Ovary (tissue), 9 donors: Measurements from ENCODE around the gene SYK. TPM values are rescaled to one million over a fixed set of nuclear protein-coding genes. Genes with fewer than 3 reads are reported as not detected.
A peak's percentile ranks its signal among the peaks of the same experiment; 100 is the strongest.

ENCODE experiments used
- DNase-seq, 5 donors: peaks; one replicate each; pipeline ENCODE4 v3.0.0-alpha.2; 2019 to 2020
- H3K27ac ChIP-seq, 2 donors: fragments of 200-600 bp; one replicate each; pipeline versions ENCODE4 v1.5.1 to v1.8.0; 2019 to 2022
- H3K27me3 ChIP-seq: fragments of 200-600 bp; one replicate; pipeline ENCODE4 v1.8.0; 2022
- H3K36me3 ChIP-seq: fragments of 200-600 bp; sonication (generic); one replicate; pipeline ENCODE4 v1.5.1; 2019
- H3K4me1 ChIP-seq: one replicate; pipeline ENCODE4 v1.8.1; 2013; ENCODE audit warnings: mild to moderate bottlenecking, moderate library complexity; ENCODE audit not compliant: insufficient read depth
- H3K4me3 ChIP-seq: fragments of 200-600 bp; sonication (generic); one replicate; pipeline ENCODE4 v1.5.1; 2017
- H3K9me3 ChIP-seq, 2 donors: fragments of 200-600 bp in 1 of 2; sonication (generic) in 1 of 2; one replicate each; pipeline versions ENCODE4 v1.5.1 to v1.8.1; 2013 to 2019; ENCODE audit warnings: mild to moderate bottlenecking in 1 of 2, moderate library complexity in 1 of 2
- CTCF ChIP-seq, 3 donors: fragments of 450-650 bp in 2 of 3; fragments of 200-600 bp in 1 of 3; IDR thresholded peaks; one replicate each; pipeline versions ENCODE4 v1.5.1 to v1.8.0; 2016 to 2022; ENCODE audit warnings: antibody characterized with exemption in 3 of 3, mild to moderate bottlenecking in 1 of 3
- EP300 ChIP-seq: sonication (generic); formaldehyde crosslinking; IDR thresholded peaks from one replicate; pipeline ENCODE4 v1.6.1; 2017; ENCODE audit warnings: antibody characterized with exemption
- POLR2A ChIP-seq: fragments of 450-650 bp; IDR thresholded peaks from one replicate; pipeline ENCODE4 v1.6.1; 2017; ENCODE audit warnings: antibody characterized with exemption, mild to moderate bottlenecking, moderate library complexity
- WGBS, 3 donors: extraction: QIAGEN DNeasy Blood & Tissue Kit in 1 of 3; methylation state at CpG; one replicate each; pipeline versions ENCODE4 v1.1.5 to v1.1.7; 2013 to 2017; 5-methylcytosine and 5-hydroxymethylcytosine counted together
- intact Hi-C, 4 donors: fragments of 100-400 bp; cut with DNase I; formaldehyde crosslinking; loops; one replicate each; pipeline versions ENCODE4 v1.11.0 to v1.15.1; 2022 to 2023
- polyA plus RNA-seq, 2 donors: library from polyadenylated mRNA; stranded (reverse); fragments of 200-250 nt in 1 of 2; fragments of 350-450 nt in 1 of 2; fragmentation: Illumina TruSeq in 1 of 2; extraction: RNeasy Lipid Tissue Mini Kit (QIAGEN cat#74804) in 1 of 2; gene quantifications; one replicate each; pipeline ENCODE4 v1.2.3, GENCODE V29; 2013 to 2014
- total RNA-seq, 7 donors: library from RNA; depleted of rRNA in 2 of 7; stranded (reverse); fragments of >200 nt in 2 of 7; fragmentation: NEBNext Ultra II Directional in 3 of 7; extraction: Animal tissue kit (Norgen Biotek cat#: 25700) in 3 of 7; gene quantifications; one replicate each; pipeline versions ENCODE4 v1.1.0 to v1.2.4, GENCODE V29; 2016 to 2023
- donor health status: DM: no; HTN: no; CAD: no; lungs with moderate emphysema.
- donor health status: DM: no; HTN: no; CAD: no.
- donor health status: Bipolar disorder and iron deficiency.
- donor health status: DM: yes; HTN: yes; CAD: no.
- donor health status: DM: no; HTN: no; CAD: no.
- donor health status: DM: yes; HTN: yes; CAD: no.

Gene SYK
- total and polyA plus RNA-seq, 9 donors = 1.4 to 12.0 (median 8.6) TPM

GRCh38 chr9:90799271-90799852 lies 2.3 kb upstream of the SYK start:
- intact Hi-C loops = no loop called here
- DNase-seq = no peak
- no peaks in the 10 kb centered on the region for H3K27me3 ChIP-seq
- TF ChIP-seq CTCF (IDR thresholded peaks at IDR 0.05) (no peak), POLR2A (no peak), EP300 (no peak)
- H3K4me1 ChIP-seq = no peaks in the 10 kb centered on the region
- no peaks in the 10 kb centered on the region for H3K9me3 ChIP-seq
- no peaks in the 10 kb centered on the region for H3K36me3 ChIP-seq
- no peak overlapping the region for H3K4me3 ChIP-seq
- WGBS, 3 donors = 84 to 92% (median 90%) methylated on average over 5 of the region's 5 CpGs
- no peak overlapping the region for H3K27ac ChIP-seq

- no peak for TF ChIP-seq CTCF (IDR thresholded peaks at IDR 0.05)
- intact Hi-C loops = no loop called here
- 14 to 21% (median 16%) methylated on average over 29 of the region's 29 CpGs for WGBS, 3 donors
- Histone ChIP-seq H3K4me1 (no peaks in the 10 kb centered on the region), H3K36me3 (no peaks in the 10 kb centered on the region), H3K4me3 (peak overlapping the region; percentile 27), H3K9me3 (no peaks in the 10 kb centered on the region), H3K27me3 (no peaks in the 10 kb centered on the region), H3K27ac (no peak overlapping the region)
- no peak for DNase-seq
Measured at GRCh38 chr9:90801973-90802322, 329 bp downstream of the SYK start.

GRCh38 chr9:90802386-90802985 lies 867 bp downstream of the SYK start:
- Histone ChIP-seq H3K9me3 (no peaks in the 10 kb centered on the region), H3K27me3 (no peaks in the 10 kb centered on the region), H3K4me1 (no peaks in the 10 kb centered on the region), H3K36me3 (no peaks in the 10 kb centered on the region), H3K4me3 (no peak overlapping the region), H3K27ac (no peak overlapping the region)
- no peak for DNase-seq
- intact Hi-C loops = no loop called here
- 82 to 89% (median 85%) methylated on average over 3 of the region's 3 CpGs for WGBS, 3 donors
- TF ChIP-seq EP300 = no peak
- TF ChIP-seq CTCF (IDR thresholded peaks at IDR 0.05) = no peak
- TF ChIP-seq POLR2A = no peak

GRCh38 chr9:90803860-90804593 lies 2.4 kb downstream of the SYK start:
- H3K27me3 ChIP-seq = no peaks in the 10 kb centered on the region
- TF ChIP-seq EP300 = no peak
- no peak for TF ChIP-seq POLR2A
- no peak for TF ChIP-seq CTCF (IDR thresholded peaks at IDR 0.05)
- intact Hi-C loops = no loop called here
- no peak overlapping the region for H3K27ac ChIP-seq
- 34 to 45% (median 38%) methylated on average over 3 of the region's 3 CpGs for WGBS, 3 donors
- H3K4me3 ChIP-seq = no peak overlapping the region
- H3K36me3 ChIP-seq = no peaks in the 10 kb centered on the region
- H3K9me3 ChIP-seq = no peaks in the 10 kb centered on the region
- DNase-seq = no peak
- no peaks in the 10 kb centered on the region for H3K4me1 ChIP-seq
